GM23338 (cell line): ENCODE results near the gene NYAP2. TPM values are rescaled to one million over a fixed set of nuclear protein-coding genes. Genes with fewer than 3 reads are reported as not detected.

Experiments used
- ATAC-seq: fragments of 200-7000 bp; cut with Tn5 transposase; 3 replicates; pipeline ENCODE4 v1.9.1; 2020
- DNase-seq: peaks from one replicate; pipeline ENCODE4 v3.0.0-alpha.2; 2015; ENCODE audit warnings: low spot score
- H2AFZ ChIP-seq: fragments of 200-600 bp; sonication (generic); 2 replicates; pipeline ENCODE4 v1.8.0; 2016; ENCODE audit warnings: antibody characterized with exemption, mild to moderate bottlenecking, moderate library complexity
- H3F3A ChIP-seq: fragments of 200-600 bp; sonication (generic); replicated peaks from 2 replicates; pipeline ENCODE4 v1.8.0; 2017; ENCODE audit warnings: antibody characterized with exemption, mixed run types, low read depth
- H3K27ac ChIP-seq: fragments of 200-600 bp; sonication (generic); 2 replicates; pipeline ENCODE4 v1.6.1; 2016; ENCODE audit warnings: low read depth
- H3K27me3 ChIP-seq: fragments of 200-600 bp; sonication (generic); 2 replicates; pipeline ENCODE4 v1.8.0; 2016; ENCODE audit warnings: mild to moderate bottlenecking, mixed run types, moderate library complexity; ENCODE audit not compliant: insufficient read depth
- H3K36me3 ChIP-seq: fragments of 200-600 bp; sonication (generic); 2 replicates; pipeline ENCODE4 v1.8.0; 2016; ENCODE audit warnings: mild to moderate bottlenecking; ENCODE audit not compliant: insufficient read depth
- H3K4me1 ChIP-seq: fragments of 200-600 bp; sonication (generic); 2 replicates; pipeline ENCODE4 v1.8.0; 2016; ENCODE audit warnings: mild to moderate bottlenecking, moderate library complexity; ENCODE audit not compliant: insufficient read depth
- H3K4me2 ChIP-seq: fragments of 200-600 bp; sonication (generic); 2 replicates; pipeline ENCODE4 v1.7.1; 2017; ENCODE audit warnings: mixed run types
- H3K4me3 ChIP-seq: fragments of 200-600 bp; sonication (generic); 2 replicates; pipeline ENCODE4 v1.6.1; 2016; ENCODE audit warnings: mixed run types
- H3K79me2 ChIP-seq: fragments of 200-600 bp; sonication (generic); replicated peaks from 2 replicates; pipeline ENCODE4 v1.8.0; 2017; ENCODE audit warnings: mild to moderate bottlenecking; ENCODE audit not compliant: insufficient read depth
- H3K9me2 ChIP-seq: fragments of 200-600 bp; sonication (generic); 2 replicates; pipeline ENCODE4 v1.8.0; 2017; ENCODE audit not compliant: insufficient read depth
- H4K20me1 ChIP-seq: fragments of 200-600 bp; sonication (generic); replicated peaks from 2 replicates; pipeline ENCODE4 v1.8.0; 2017; ENCODE audit warnings: mild to moderate bottlenecking; ENCODE audit not compliant: insufficient read depth
- H3K27ac Mint-ChIP-seq: 2 replicates; pipeline ENCODE4 v1.8.0; 2020; ENCODE audit warnings: inconsistent platforms, mild to moderate bottlenecking, moderate library complexity, mixed read lengths
- H3K27me3 Mint-ChIP-seq: 3 replicates; pipeline ENCODE4 v1.8.0; 2022; ENCODE audit warnings: low read depth, mild to moderate bottlenecking, moderate library complexity, mixed read lengths, inconsistent platforms; ENCODE audit not compliant: insufficient read depth, poor library complexity
- H3K36me3 Mint-ChIP-seq: 3 replicates; pipeline ENCODE4 v1.8.0; 2021; ENCODE audit warnings: low read depth, mild to moderate bottlenecking, inconsistent platforms, moderate library complexity, mixed read lengths
- H3K4me1 Mint-ChIP-seq: 3 replicates; pipeline ENCODE4 v1.8.0; 2020; ENCODE audit warnings: mild to moderate bottlenecking, inconsistent platforms, mixed read lengths
- H3K4me3 Mint-ChIP-seq: 3 replicates; pipeline ENCODE4 v1.8.0; 2021; ENCODE audit warnings: moderate library complexity, mild to moderate bottlenecking, inconsistent platforms, mixed read lengths
- H3K9me3 Mint-ChIP-seq: 3 replicates; pipeline ENCODE4 v1.8.0; 2020; ENCODE audit warnings: moderate library complexity, mild to moderate bottlenecking, inconsistent platforms, mixed read lengths
- CTCF ChIP-seq, 2 experiments: fragments of 200-600 bp in 1 of 2; sonication (generic) in 1 of 2; conservative IDR thresholded peaks; 2 replicates each; pipeline versions ENCODE4 v1.5.1 to v1.6.1; 2016 to 2017; ENCODE audit warnings: antibody characterized with exemption in 2 of 2, low read depth in 2 of 2, mild to moderate bottlenecking in 2 of 2, moderate library complexity in 1 of 2
- JUNB ChIP-seq: IDR thresholded peaks from one replicate; pipeline ENCODE4 v1.6.1; 2016; ENCODE audit warnings: antibody characterized with exemption; ENCODE audit not compliant: unreplicated experiment
- NANOG ChIP-seq: IDR thresholded peaks from 2 replicates; pipeline ENCODE4 v1.6.1; 2016; ENCODE audit warnings: antibody characterized with exemption, borderline replicate concordance
- STAT1 ChIP-seq: IDR thresholded peaks from one replicate; pipeline ENCODE4 v1.6.1; 2016; ENCODE audit warnings: antibody characterized with exemption; ENCODE audit not compliant: unreplicated experiment
- ZNF114 ChIP-seq: fragments of 250-450 bp; sonication (Bioruptor Pico); IDR thresholded peaks from 2 replicates; pipeline ENCODE4 v1.5.0; 2020; ENCODE audit warnings: mild to moderate bottlenecking, moderate library complexity
- ZNF462 ChIP-seq: fragments of 250-450 bp; sonication (Bioruptor Pico); IDR thresholded peaks from 2 replicates; pipeline ENCODE4 v1.5.0; 2020; ENCODE audit warnings: mild to moderate bottlenecking, moderate library complexity
- polyA plus RNA-seq: library from polyadenylated mRNA; unstranded; fragments of >200 nt; fragmentation: Nextera tagmentation; extraction: Ambion mirVana; gene quantifications from 2 replicates; pipeline ENCODE4 v1.2.1, GENCODE V29; 2016
- total RNA-seq: library from RNA; depleted of rRNA; stranded (reverse); fragments of >200 nt; shearing (Covaris generic); gene quantifications from 2 replicates; pipeline ENCODE4 v1.2.3, GENCODE V29; 2014

NYAP2 gene
- total and polyA plus RNA-seq, 2 experiments from 2014 or later, result not detected

- DNase-seq (no peak), ATAC-seq (no peak)
- no peak for TF ChIP-seq STAT1
- Histone ChIP-seq H2AFZ (no peak overlapping the region), H3K4me1 (peaks cover 3% of the 10 kb centered on the region; the same call in 1 of the 2 replicates), H3K27me3 (no peaks in the 10 kb centered on the region), H3K27ac (no peak overlapping the region), H3F3A (no peaks in the 10 kb centered on the region), H4K20me1 (no peaks in the 10 kb centered on the region), H3K79me2 (no peaks in the 10 kb centered on the region), H3K36me3 (no peaks in the 10 kb centered on the region), H3K4me3 (no peak overlapping the region), H3K4me2 (no peak overlapping the region), H3K9me2 (0 out of 2 replicates have a peak, but pooled peaks cover 5% of the 10 kb centered on the region)
- Mint-ChIP-seq H3K27ac (no peak overlapping the region), H3K27me3 (no peaks in the 10 kb centered on the region), H3K4me1 (peaks cover 2% of the 10 kb centered on the region; the same call in 1 of the 3 replicates), H3K9me3 (no peaks in the 10 kb centered on the region; the same call in 2 of the 3 replicates), H3K4me3 (no peak overlapping the region), H3K36me3 (no peaks in the 10 kb centered on the region)
These were observed 231.5 kb downstream of the NYAP2 start for GRCh38 chr2:225630824-225631533.

GRCh38 chr2:225632351-225632750 lies 232.8 kb downstream of the NYAP2 start:
- Mint-ChIP-seq H3K36me3 (no peaks in the 10 kb centered on the region), H3K27me3 (no peaks in the 10 kb centered on the region), H3K4me3 (no peak overlapping the region), H3K27ac (no peak overlapping the region; the same call in 1 of the 2 replicates), H3K4me1 (peaks cover 2% of the 10 kb centered on the region; the same call in 1 of the 3 replicates), H3K9me3 (no peaks in the 10 kb centered on the region; the same call in 2 of the 3 replicates)
- Histone ChIP-seq H3K27ac (no peak overlapping the region), H3K4me1 (peaks cover 3% of the 10 kb centered on the region; the same call in 1 of the 2 replicates), H3K9me2 (0 out of 2 replicates have a peak, but pooled peaks cover 5% of the 10 kb centered on the region), H4K20me1 (no peaks in the 10 kb centered on the region), H2AFZ (peak overlapping the region; percentile 25; the same call in 1 of the 2 replicates), H3K4me2 (no peak overlapping the region), H3K4me3 (no peak overlapping the region), H3F3A (no peaks in the 10 kb centered on the region), H3K79me2 (no peaks in the 10 kb centered on the region), H3K27me3 (no peaks in the 10 kb centered on the region), H3K36me3 (no peaks in the 10 kb centered on the region)
- TF ChIP-seq ZNF114 (CRISPR knock-in tag) (no peak), JUNB (no peak)
- no peak for ATAC-seq
- no peak for DNase-seq

GRCh38 chr2:225636558-225636957 lies 237.0 kb downstream of the NYAP2 start:
- H3K36me3 Mint-ChIP-seq, result no peaks in the 10 kb centered on the region
- no peak overlapping the region for H2AFZ ChIP-seq
- H3K4me3 Mint-ChIP-seq, result no peak overlapping the region
- TF ChIP-seq STAT1, result no peak
- no peak for TF ChIP-seq ZNF462
- no peak for TF ChIP-seq CTCF (conservative IDR thresholded peaks at IDR 0.05; ENCODE audit: low read depth in 2 of 2)
- TF ChIP-seq NANOG, result no peak

More at GRCh38 chr2:225636558-225636957, 237.0 kb downstream of the NYAP2 start:
- H3K4me2 ChIP-seq, result no peak overlapping the region
- peaks cover 3% of the 10 kb centered on the region; the same call in 1 of the 2 replicates for H3K4me1 ChIP-seq
- Mint-ChIP-seq H3K9me3 (no peaks in the 10 kb centered on the region), H3K27ac (no peak overlapping the region), H3K27me3 (no peaks in the 10 kb centered on the region), H3K4me1 (peaks cover 2% of the 10 kb centered on the region; the same call in 1 of the 3 replicates)
- ATAC-seq (no peak), DNase-seq (no peak)
- H3K79me2 ChIP-seq, result no peaks in the 10 kb centered on the region
- no peaks in the 10 kb centered on the region for H3K27me3 ChIP-seq
- no peak overlapping the region for H3K4me3 ChIP-seq
- no peaks in the 10 kb centered on the region for H4K20me1 ChIP-seq
- no peak overlapping the region for H3K27ac ChIP-seq
- H3K36me3 ChIP-seq, result no peaks in the 10 kb centered on the region
- H3F3A ChIP-seq, result no peaks in the 10 kb centered on the region
- H3K9me2 ChIP-seq, result 0 out of 2 replicates have a peak, but pooled peaks cover 5% of the 10 kb centered on the region
